IMR-90 (cell line): ENCODE data around the gene ITGB1BP1.

ENCODE experiments used
- CEBPB ChIP-seq: IDR thresholded peaks from 2 replicates; pipeline ENCODE4 v1.6.1; 2012; ENCODE audit warnings: low read depth, low read length, improper control_type of control experiment
- MAFK ChIP-seq: IDR thresholded peaks from 2 replicates; pipeline ENCODE4 v1.6.1; 2012; ENCODE audit warnings: low read depth, low read length, improper control_type of control experiment
- MXI1 ChIP-seq: IDR thresholded peaks from 2 replicates; pipeline ENCODE4 v1.6.1; 2012; ENCODE audit warnings: low read depth, mild to moderate bottlenecking, low read length, moderate library complexity, borderline replicate concordance
- NFE2L2 ChIP-seq: fragments of 150-350 bp; IDR thresholded peaks from 2 replicates; pipeline ENCODE4 v1.6.1; 2016; ENCODE audit warnings: low read depth, mild to moderate bottlenecking, low read length
- POLR2A ChIP-seq: IDR thresholded peaks from 2 replicates; pipeline ENCODE4 v1.6.1; 2012; ENCODE audit warnings: mild to moderate bottlenecking, low read depth, low read length
- RAD21 ChIP-seq: IDR thresholded peaks from 2 replicates; pipeline ENCODE4 v1.6.1; 2012; ENCODE audit warnings: low read length, improper control_type of control experiment
- RFX5 ChIP-seq: IDR thresholded peaks from 2 replicates; pipeline ENCODE4 v1.8.0; 2012; ENCODE audit warnings: low read depth, mild to moderate bottlenecking, low read length, moderate library complexity
- TF ChIP-seq, protein P1 (sequence below): conservative IDR thresholded peaks from 2 replicates; pipeline ENCODE4 v1.5.1; 2012; ENCODE audit warnings: mild to moderate bottlenecking, low read depth, low read length, improper control_type of control experiment
- TF ChIP-seq, protein P2 (sequence below): fragments of 150-350 bp; IDR thresholded peaks from 2 replicates; pipeline ENCODE4 v1.6.1; 2016; ENCODE audit warnings: low read depth, mild to moderate bottlenecking, low read length, moderate library complexity, borderline replicate concordance

DNA sequence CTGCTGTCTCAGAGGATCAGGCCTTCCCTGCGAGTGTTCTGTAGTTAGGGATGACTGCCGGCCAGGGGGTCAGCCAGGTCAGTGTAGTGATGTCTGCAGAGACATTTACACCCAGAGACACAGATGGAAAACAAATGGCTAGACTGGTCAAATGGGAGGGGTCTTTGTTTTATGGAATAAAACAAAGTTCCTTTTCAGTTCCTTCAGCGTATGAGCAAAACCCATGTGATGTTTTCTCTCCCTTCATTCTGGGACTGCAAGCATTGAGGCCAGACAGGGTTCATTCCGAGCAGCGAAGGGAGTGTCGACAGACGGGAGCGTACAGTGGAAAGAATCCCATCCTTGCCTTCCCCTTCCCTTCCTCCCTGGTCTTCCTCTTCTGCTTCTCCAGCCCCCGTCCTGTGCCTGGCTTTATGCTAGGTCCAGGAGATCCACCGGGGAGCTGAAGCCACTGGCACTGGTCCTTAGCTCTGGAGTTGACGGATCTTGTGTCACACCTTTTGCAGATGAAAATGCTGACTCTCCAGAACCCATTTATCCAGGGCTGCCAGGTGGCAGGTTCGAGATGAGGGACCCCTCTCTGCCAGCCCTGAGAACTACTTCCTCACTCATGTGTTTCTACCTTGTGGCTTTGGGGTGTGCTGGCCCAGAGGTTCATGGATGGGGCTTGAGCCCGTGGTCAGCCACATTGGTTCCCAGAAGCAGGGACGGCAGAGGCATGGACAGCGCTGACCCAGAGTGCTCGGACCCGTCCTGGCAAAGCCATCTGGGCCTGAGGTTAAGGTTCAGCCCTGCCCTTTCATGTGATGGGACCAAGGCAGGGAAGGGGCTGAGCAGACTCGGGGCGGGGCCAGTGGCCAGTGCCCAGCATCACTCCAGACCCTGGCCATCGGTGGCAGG lies 24.2 kb downstream of the ITGB1BP1 start:
- TF ChIP-seq, protein P1, sequence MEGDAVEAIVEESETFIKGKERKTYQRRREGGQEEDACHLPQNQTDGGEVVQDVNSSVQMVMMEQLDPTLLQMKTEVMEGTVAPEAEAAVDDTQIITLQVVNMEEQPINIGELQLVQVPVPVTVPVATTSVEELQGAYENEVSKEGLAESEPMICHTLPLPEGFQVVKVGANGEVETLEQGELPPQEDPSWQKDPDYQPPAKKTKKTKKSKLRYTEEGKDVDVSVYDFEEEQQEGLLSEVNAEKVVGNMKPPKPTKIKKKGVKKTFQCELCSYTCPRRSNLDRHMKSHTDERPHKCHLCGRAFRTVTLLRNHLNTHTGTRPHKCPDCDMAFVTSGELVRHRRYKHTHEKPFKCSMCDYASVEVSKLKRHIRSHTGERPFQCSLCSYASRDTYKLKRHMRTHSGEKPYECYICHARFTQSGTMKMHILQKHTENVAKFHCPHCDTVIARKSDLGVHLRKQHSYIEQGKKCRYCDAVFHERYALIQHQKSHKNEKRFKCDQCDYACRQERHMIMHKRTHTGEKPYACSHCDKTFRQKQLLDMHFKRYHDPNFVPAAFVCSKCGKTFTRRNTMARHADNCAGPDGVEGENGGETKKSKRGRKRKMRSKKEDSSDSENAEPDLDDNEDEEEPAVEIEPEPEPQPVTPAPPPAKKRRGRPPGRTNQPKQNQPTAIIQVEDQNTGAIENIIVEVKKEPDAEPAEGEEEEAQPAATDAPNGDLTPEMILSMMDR = no peak
- TF ChIP-seq NFE2L2 (no peak), MAFK (no peak), RAD21 (no peak), MXI1 (no peak), POLR2A (no peak), CEBPB (no peak), RFX5 (no peak)
- TF ChIP-seq, protein P2, sequence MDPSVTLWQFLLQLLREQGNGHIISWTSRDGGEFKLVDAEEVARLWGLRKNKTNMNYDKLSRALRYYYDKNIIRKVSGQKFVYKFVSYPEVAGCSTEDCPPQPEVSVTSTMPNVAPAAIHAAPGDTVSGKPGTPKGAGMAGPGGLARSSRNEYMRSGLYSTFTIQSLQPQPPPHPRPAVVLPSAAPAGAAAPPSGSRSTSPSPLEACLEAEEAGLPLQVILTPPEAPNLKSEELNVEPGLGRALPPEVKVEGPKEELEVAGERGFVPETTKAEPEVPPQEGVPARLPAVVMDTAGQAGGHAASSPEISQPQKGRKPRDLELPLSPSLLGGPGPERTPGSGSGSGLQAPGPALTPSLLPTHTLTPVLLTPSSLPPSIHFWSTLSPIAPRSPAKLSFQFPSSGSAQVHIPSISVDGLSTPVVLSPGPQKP = no peak
